Activated CD4-positive, alpha-beta T cell treated with anti-CD3 and anti-CD28 coated beads, Interleukin-2, Interleukin-4, amounts not matched to agents 100 ng/mL and 50 ng/mL, durations not matched to agents 16 hours and 8 hours (primary cell): ENCODE data around the gene GLB1L3.
"Not testable (repeated sequence)": the region's sequence is repeated elsewhere in the genome, so short reads cannot be mapped to it uniquely, and the experiment has no call there.

ENCODE experiments used
- DNase-seq: peaks from one replicate; pipeline ENCODE4 v3.0.0-alpha.2; 2020; ENCODE audit warnings: low spot score

GLB1L3 gene

DNA sequence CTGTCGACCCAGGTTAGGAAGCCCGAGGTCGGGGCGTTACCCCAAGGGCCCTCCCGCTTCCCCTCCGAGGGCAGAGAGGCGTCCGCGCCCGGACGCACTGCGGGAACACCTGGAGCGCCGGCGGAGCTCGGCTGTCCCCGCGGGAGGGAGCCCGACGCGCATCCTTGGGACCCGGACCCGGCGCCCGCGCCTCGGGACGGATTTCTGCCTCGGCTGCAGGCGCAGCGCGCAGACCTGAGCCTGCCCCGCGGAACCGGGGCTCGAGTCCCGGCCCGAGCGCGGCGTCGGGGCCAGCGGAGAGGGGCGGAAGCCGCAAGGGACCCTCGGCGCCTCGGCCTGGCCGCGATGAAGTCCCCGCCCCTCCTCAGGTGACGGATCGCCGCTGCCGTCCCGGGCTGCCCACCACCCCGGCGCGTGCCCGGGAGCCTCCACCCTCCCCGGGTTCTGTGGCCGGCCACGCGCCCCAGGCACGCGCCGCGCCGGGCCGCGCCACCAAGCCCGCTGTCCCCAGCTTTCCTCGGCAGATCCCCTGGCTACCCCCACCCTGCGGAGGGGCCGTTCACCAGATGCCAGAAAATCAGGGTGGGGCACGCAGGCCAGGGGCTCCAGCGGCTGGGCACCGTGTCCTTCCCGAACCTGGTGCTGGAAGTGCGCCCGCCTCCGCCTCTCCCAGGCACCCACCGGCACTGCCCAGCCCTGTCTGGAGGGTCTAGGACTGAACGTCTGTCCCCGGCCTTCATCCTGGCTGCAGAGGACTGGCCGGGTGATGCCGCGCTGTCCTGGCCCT is 410 bp downstream of the GLB1L3 start:
- DNase-seq = no peak

DNA sequence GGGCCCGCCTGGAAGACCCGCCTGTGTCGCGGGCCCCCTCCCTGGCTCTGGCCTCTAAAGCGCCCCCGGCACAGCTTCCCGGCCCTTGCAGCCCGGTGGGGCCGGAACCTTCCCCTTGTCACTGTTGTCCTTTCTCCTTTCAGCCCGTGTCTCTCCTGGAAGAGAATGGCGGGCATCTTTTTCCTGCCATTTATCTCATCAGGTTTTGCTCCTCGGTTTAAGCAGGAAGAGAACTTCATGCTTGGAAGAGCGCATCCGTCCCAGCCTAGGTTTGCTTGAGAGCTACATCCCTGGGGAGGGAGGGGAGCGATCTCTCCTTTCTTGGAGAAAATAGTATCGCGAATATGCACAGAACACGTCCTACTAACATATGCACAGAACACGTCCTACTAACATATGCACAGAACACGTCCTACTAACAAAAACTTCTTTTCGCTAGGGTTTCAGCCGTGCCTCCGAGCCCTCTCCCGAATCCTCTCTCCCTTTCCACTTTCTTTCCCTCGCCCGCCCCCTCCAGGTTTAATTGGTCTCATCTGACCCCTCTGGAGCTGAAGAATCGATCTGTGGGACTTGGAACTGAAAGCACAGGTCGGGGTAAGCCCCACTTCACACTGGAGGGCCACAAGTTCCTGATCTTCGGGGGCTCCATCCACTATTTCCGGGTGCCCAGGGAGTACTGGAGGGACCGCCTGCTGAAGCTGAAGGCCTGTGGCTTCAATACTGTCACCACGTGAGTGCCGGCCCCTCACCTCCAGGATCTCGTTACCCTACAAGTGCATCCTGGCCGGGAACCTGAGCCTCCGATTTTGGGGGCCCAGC is 1.2 kb downstream of the GLB1L3 start:
- no peak for DNase-seq

DNA sequence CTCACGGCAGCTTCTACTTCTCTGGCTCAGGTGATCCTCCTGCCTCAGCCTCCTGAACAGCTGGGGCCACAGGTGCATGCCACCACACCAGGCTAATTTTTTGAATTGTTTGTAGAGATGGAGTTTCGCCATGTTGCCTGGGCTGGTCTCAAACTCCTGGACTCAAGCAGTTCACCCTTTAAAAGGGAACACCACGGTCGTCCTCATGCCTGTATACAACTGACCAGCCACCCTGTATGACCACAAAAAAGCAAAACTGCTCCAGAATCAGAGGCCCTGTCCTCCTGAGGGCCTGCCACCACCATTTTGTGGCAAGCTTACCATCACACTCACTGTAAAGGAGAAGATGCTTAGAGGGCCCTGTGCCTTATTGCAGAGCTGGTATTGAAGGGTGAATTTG is 2.2 kb downstream of the GLB1L3 start:
- DNase-seq = no peak

- DNase-seq = not testable (repeated sequence)
Observed at GRCh38 chr11:134281635-134282034, 5.5 kb downstream of the GLB1L3 start.

DNA sequence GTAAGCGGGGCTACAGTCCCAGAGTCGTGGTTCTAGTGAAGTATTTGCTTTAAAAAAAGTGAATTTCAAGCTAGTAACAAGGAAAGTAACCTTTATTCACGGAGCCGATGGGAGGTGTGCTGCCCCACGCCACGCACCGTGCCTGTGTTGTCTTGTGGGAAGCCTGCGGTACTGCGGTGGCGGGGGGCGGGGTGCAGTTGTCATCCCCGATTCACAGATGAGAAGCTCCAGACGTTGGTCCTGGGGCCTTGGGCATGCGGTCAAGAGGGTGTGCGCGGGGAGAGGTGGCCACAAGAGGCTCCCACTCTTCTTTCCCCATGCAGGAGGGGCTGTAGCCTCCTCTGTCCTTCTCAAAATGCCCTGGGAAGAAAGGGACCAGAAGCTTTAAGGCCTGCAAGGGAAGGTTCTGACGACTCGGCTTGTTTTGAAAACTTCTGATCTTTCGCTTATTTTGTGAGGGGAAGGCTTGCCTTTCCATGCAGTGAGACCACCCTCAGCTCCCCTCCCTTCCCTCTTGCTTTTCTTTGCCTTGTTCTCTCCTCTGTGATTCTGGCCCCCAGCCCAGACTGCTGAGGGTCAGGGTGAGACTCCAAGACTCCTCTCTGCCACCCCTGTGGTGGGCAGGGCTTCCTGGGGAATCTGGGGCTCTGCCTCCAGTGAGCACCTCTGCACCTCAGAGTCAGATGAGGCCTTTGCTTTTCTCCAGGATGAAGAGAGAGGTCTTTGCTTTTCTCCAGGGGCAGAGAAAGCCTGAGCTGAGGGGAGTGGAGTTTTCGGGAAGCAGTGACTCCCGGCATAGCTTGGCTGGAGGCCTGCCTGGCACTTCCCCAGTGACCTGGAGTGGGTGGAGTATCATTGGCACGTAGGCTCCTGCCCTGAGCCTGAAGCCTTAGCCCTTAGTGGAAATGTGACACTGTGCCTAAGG is 6.2 kb downstream of the GLB1L3 start:
- DNase-seq = no peak

DNA sequence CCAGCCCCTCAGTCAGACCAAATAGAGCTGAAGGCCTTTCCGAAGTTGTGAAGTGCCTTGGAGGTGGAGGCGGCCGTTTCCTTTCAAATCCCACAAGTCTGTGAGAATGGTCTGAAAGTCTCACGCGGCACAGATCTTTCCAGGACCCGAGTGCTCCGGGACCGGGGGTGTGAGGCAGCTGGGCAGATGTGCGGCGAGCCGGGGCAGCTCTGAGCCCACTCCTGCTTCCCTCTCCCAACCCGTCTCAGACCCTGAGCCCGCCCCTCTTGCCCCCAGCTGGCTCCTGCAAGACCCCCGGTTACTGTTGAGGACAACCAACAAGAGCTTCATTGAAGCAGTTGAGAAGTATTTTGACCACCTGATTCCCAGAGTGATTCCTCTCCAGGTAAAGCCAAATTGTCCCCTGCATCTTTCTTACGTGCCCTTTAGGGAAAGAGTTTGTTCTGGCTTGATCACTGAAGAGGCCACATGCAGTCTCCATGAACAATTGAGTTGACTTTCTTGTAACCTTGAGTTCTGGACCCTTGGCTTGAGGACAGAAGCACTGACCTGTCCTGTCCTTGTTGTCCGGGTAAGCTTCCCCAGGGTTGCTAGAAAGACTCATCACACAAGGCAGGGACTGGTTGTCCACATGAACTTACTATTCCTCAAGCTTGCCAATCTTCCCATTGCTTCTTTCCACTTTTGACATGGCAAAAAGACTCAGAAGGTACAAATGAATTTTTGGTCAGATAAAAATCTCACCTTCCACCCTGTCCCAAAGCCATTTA is 7.5 kb downstream of the GLB1L3 start:
- no peak for DNase-seq

GRCh38 chr11:134284349-134284748 is 8.2 kb downstream of the GLB1L3 start:
- DNase-seq = not testable (repeated sequence)

DNA sequence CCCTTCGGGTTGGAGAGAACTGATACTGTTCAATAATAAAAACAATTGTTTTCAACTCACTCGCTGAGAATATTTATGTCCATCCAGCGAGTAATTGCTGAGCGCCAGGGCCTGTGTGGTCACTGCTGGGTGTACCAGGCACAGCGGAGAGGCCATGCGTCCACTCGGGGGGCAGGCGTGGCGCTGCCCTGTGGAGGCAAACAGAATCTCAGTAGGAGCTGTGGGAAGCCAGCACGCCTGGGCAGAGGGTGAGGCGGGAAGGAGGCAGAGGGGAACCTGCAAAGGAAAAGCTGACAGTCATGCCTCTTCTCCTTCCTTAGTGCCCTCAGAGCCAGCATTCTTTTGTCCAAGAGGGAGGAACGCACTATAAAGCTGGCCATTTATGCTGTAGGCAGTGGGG is 11.4 kb downstream of the GLB1L3 start:
- no peak for DNase-seq

DNA sequence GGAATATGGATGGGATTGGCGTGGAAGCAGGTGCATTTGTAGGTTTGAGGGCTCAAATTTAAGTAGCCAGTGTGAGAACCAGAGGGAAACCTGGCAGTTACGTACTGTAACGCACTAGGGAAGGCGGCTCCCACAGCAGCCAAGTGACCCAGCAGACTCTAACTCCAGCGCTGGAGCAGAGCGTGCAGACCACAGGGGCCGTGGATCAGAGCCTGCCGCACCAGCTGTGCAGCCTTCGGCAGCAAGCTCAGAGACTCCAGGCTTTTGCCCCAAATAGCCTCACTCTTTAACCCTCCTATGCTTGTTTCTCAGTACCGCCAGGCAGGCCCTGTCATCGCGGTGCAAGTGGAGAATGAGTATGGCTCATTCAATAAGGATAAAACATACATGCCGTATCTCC is 12.3 kb downstream of the GLB1L3 start:
- no peak for DNase-seq

GRCh38 chr11:134289167-134289566 is 13.0 kb downstream of the GLB1L3 start:
- no peak for DNase-seq

DNA sequence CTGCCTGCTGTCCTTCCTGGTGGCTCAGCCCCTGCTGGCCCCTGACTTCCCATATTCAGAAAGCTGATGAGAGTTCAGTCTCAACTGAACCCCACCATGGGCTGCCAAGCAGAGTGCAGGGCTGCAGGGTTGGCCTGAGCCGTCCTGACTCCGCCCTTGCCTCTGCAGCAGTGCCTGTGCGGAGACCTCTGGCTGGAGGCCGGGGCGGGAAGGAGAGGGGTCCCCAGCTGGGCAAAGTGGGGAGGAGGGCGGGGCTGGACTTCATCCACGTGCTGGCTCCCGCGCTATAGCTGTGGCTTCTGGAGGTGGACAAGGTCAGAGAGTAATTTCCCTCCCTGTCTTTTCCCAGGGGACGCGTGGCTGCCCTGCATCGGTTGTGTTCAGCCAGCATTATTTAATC is 13.6 kb downstream of the GLB1L3 start:
- DNase-seq = no peak

- DNase-seq = no peak
Observed at GRCh38 chr11:134290646-134291045, 14.5 kb downstream of the GLB1L3 start.

GRCh38 chr11:134291196-134291595 is 15.0 kb downstream of the GLB1L3 start:
- DNase-seq = no peak

GRCh38 chr11:134292661-134293060 is 16.5 kb downstream of the GLB1L3 start:
- no peak for DNase-seq

DNA sequence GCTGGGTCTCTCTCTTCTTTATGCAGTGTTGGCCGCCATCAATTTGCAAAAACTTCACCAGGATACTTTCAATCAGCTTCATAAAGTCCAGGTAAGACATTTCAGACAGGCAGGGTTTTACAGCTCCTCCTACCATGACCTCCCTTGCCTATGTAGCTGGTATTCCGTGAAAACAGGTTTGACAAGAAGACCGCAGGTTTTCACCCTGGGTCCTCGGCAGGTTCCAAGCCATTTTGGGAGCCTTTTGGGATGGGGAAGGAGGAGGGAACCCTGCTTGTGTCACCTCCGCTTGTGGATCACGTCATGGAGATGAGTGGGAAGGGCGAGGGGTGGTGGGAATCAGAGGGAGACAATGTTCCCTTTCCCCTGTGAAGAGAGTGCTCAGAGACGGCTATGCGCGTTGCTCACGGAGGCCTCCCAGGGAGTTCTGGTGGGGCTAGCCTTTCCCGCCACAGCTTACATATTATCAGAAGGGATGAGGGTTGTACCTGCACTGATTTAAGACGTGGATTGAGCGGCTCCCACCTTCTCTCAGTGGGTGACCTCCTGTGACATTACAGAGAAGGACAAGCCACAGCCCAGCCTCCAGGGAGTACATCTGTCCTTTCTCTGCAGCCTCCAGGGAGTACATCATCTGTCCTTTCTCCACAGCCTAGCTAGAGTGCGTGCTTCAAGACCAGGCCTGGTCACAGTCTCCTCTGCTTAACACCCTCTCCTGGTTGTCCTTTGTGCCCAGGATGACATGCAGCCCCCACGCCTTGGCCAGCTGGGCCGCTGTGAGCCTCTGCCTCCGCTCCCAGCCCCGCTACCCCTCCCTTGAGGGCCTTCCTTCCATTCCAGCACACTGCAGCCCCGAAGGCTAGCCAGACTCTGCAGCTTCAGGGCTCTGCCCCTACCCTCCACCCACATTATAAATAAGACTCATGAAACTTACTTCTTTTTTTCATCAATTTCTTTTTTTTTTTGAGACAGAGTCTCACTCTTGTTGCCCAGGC is 17.2 kb downstream of the GLB1L3 start:
- DNase-seq = no peak

- DNase-seq = peak; percentile 54
Observed at GRCh38 chr11:134294664-134295063, 18.5 kb downstream of the GLB1L3 start.

GRCh38 chr11:134312223-134312622 is 36.0 kb downstream of the GLB1L3 start:
- no peak for DNase-seq

DNA sequence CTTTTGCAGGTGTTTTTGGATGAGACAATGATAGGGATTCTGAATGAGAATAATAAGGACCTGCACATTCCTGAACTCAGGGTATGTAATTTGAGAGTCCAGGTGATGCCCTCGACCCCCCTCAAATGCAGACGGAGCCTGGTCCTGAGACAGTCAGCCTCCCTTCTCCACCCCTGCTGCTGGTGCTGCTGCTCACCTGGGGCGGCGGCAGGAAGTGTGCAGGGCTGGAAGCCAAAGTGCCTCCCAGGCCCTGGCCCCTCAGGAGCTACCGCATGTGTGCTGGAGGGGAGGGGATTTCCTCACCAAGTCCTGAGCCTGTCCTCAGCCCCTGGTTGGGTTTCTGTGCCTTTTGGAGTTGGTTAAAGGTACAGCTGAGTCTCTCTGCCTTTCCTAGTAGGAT is 36.6 kb downstream of the GLB1L3 start:
- DNase-seq = no peak

GRCh38 chr11:134313379-134313778 is 37.2 kb downstream of the GLB1L3 start:
- no peak for DNase-seq
